HepG2 (cell line): ENCODE measurements around the gene NEK8.

Experiments used
- ELF4 ChIP-seq: sonication (generic); formaldehyde crosslinking; IDR thresholded peaks from 2 replicates; pipeline ENCODE4 v1.5.0; 2020; ENCODE audit warnings: missing genetic modification reagents, mild to moderate bottlenecking, moderate library complexity, borderline replicate concordance
- EZH2 ChIP-seq: conservative IDR thresholded peaks from 2 replicates; pipeline ENCODE4 v1.6.1; 2012; ENCODE audit warnings: mild to moderate bottlenecking, low read depth, low read length, moderate library complexity
- GABPA ChIP-seq, 2 experiments: IDR thresholded peaks; 2 replicates each; pipeline ENCODE4 v1.6.1; 2011 to 2016; ENCODE audit warnings: low read depth in 2 of 2, low read length in 1 of 2, missing biosample characterization in 1 of 2, missing genetic modification characterization in 1 of 2
- HOXA9 ChIP-seq: sonication (generic); formaldehyde crosslinking; IDR thresholded peaks from 2 replicates; pipeline ENCODE4 v1.8.1; 2022; ENCODE audit warnings: missing genetic modification reagents, mild to moderate bottlenecking, moderate library complexity, borderline replicate concordance
- MAFF ChIP-seq: IDR thresholded peaks from 2 replicates; pipeline ENCODE4 v1.6.1; 2011; ENCODE audit warnings: low read depth, low read length, improper control_type of control experiment
- POLR2AphosphoS5 ChIP-seq: IDR thresholded peaks from 2 replicates; pipeline ENCODE4 v1.6.1; 2012; ENCODE audit warnings: low read depth, low read length
- SP2 ChIP-seq: sonication (generic); formaldehyde crosslinking; IDR thresholded peaks from 2 replicates; pipeline ENCODE4 v1.5.1; 2020; ENCODE audit warnings: mild to moderate bottlenecking, missing genetic modification reagents
- TRIM24 ChIP-seq: sonication (generic); formaldehyde crosslinking; IDR thresholded peaks from 2 replicates; pipeline ENCODE4 v1.8.0; 2022; ENCODE audit warnings: mild to moderate bottlenecking, missing genetic modification reagents
- ZNF207 ChIP-seq: fragments of 450-650 bp; IDR thresholded peaks from 2 replicates; pipeline ENCODE4 v1.6.1; 2016; ENCODE audit warnings: antibody characterized with exemption, borderline replicate concordance
- ZNF354B ChIP-seq: sonication (generic); formaldehyde crosslinking; IDR thresholded peaks from 2 replicates; pipeline ENCODE4 v1.8.0; 2022; ENCODE audit warnings: mild to moderate bottlenecking, missing genetic modification reagents
- ZNF484 ChIP-seq: sonication (generic); formaldehyde crosslinking; IDR thresholded peaks from 2 replicates; pipeline ENCODE4 v1.5.1; 2020; ENCODE audit warnings: mild to moderate bottlenecking, low read depth, missing genetic modification reagents, borderline replicate concordance
- TF ChIP-seq, protein P1 (sequence below): sonication (generic); formaldehyde crosslinking; IDR thresholded peaks from 2 replicates; pipeline ENCODE4 v1.8.1; 2023; ENCODE audit warnings: missing genetic modification reagents, inconsistent platforms, borderline replicate concordance
- TF ChIP-seq, protein P2 (sequence below): sonication (generic); formaldehyde crosslinking; IDR thresholded peaks from 2 replicates; pipeline ENCODE4 v1.5.0; 2020; ENCODE audit warnings: mild to moderate bottlenecking, missing genetic modification reagents, moderate library complexity
- TF ChIP-seq, protein P3 (sequence below): sonication (generic); formaldehyde crosslinking; IDR thresholded peaks from 2 replicates; pipeline ENCODE4 v1.4.0; 2020; ENCODE audit warnings: missing genetic modification reagents

DNA sequence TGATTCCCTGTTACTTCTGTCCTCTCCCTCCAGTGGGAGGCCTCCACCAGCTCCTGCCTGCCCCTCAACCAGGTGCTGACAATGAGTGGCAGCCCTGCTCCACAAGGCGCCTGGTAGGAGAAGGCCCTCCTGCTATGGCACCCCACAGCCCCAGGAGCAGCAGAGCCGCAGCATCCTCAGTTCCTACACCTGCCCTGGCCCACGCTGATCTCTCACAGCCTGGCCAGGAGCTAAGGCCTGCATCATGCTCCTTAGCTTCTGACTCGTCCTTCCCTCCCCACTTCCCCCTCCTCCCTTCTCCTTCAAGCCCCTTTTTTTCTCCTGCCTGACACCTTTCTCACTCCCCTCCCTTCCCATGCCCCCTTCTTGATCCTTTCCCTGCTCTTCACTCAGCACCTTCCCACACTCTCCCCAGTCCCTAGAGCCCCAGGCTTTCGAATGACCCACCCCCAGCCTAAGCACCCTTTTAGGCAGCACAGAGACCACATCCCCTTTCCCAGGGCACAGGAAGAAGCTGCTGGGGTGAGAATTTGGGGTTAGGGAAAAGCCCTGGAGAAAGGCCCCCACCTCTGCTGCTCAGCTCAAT is 23.4 kb upstream of the NEK8 start:
- TF ChIP-seq, protein P1, sequence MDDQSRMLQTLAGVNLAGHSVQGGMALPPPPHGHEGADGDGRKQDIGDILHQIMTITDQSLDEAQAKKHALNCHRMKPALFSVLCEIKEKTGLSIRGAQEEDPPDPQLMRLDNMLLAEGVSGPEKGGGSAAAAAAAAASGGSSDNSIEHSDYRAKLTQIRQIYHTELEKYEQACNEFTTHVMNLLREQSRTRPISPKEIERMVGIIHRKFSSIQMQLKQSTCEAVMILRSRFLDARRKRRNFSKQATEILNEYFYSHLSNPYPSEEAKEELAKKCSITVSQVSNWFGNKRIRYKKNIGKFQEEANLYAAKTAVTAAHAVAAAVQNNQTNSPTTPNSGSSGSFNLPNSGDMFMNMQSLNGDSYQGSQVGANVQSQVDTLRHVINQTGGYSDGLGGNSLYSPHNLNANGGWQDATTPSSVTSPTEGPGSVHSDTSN (CRISPR knock-in tag), result no peak
- TF ChIP-seq GABPA (IDR thresholded peaks at IDR 0.05; ENCODE audit: low read depth, low read length) (no peak), GABPA (CRISPR knock-in tag; IDR thresholded peaks at IDR 0.05; ENCODE audit: low read depth) (no peak), ZNF354B (CRISPR knock-in tag) (no peak), HOXA9 (CRISPR knock-in tag) (no peak), ELF4 (no peak), POLR2AphosphoS5 (no peak), MAFF (no peak), ZNF484 (CRISPR knock-in tag) (no peak), TRIM24 (CRISPR knock-in tag) (no peak), EZH2 (no peak), SP2 (CRISPR knock-in tag) (no peak), ZNF207 (no peak)
- TF ChIP-seq, protein P2, sequence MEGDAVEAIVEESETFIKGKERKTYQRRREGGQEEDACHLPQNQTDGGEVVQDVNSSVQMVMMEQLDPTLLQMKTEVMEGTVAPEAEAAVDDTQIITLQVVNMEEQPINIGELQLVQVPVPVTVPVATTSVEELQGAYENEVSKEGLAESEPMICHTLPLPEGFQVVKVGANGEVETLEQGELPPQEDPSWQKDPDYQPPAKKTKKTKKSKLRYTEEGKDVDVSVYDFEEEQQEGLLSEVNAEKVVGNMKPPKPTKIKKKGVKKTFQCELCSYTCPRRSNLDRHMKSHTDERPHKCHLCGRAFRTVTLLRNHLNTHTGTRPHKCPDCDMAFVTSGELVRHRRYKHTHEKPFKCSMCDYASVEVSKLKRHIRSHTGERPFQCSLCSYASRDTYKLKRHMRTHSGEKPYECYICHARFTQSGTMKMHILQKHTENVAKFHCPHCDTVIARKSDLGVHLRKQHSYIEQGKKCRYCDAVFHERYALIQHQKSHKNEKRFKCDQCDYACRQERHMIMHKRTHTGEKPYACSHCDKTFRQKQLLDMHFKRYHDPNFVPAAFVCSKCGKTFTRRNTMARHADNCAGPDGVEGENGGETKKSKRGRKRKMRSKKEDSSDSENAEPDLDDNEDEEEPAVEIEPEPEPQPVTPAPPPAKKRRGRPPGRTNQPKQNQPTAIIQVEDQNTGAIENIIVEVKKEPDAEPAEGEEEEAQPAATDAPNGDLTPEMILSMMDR (CRISPR knock-in tag), result no peak
- TF ChIP-seq, protein P3, sequence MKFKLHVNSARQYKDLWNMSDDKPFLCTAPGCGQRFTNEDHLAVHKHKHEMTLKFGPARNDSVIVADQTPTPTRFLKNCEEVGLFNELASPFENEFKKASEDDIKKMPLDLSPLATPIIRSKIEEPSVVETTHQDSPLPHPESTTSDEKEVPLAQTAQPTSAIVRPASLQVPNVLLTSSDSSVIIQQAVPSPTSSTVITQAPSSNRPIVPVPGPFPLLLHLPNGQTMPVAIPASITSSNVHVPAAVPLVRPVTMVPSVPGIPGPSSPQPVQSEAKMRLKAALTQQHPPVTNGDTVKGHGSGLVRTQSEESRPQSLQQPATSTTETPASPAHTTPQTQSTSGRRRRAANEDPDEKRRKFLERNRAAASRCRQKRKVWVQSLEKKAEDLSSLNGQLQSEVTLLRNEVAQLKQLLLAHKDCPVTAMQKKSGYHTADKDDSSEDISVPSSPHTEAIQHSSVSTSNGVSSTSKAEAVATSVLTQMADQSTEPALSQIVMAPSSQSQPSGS (CRISPR knock-in tag), result no peak
